DOHH2 (cell line): ENCODE data around the gene NGRN.
"Not testable (repeated sequence)": the region's sequence is repeated elsewhere in the genome, so short reads cannot be mapped to it uniquely, and the experiment has no call there.

Experiments used
- H3F3A ChIP-seq: fragments of 200-600 bp; sonication (generic), shearing (Covaris generic); 2 replicates; pipeline ENCODE4 v1.6.0; 2016; ENCODE audit warnings: antibody characterized with exemption, mild to moderate bottlenecking; ENCODE audit not compliant: control insufficient read depth, insufficient read depth
- H3K27ac ChIP-seq: fragments of 200-600 bp; sonication (generic); 2 replicates; pipeline ENCODE4 v1.5.1; 2014; ENCODE audit warnings: low read depth, mild to moderate bottlenecking, low read length, moderate library complexity
- H3K27me3 ChIP-seq: fragments of 200-600 bp; sonication (generic); 2 replicates; pipeline ENCODE4 v1.6.1; 2014; ENCODE audit warnings: mild to moderate bottlenecking, low read length, mixed read lengths; ENCODE audit not compliant: control insufficient read depth
- H3K36me3 ChIP-seq: fragments of 200-600 bp; sonication (generic); 2 replicates; pipeline ENCODE4 v1.6.1; 2014; ENCODE audit warnings: mild to moderate bottlenecking, low read length, moderate library complexity, mixed read lengths; ENCODE audit not compliant: control insufficient read depth
- H3K4me1 ChIP-seq: fragments of 200-600 bp; sonication (generic); 2 replicates; pipeline ENCODE4 v1.6.1; 2014; ENCODE audit warnings: mild to moderate bottlenecking, low read length, mixed read lengths; ENCODE audit not compliant: control insufficient read depth
- H3K4me2 ChIP-seq: fragments of 200-600 bp; sonication (generic); 2 replicates; pipeline ENCODE4 v1.6.0; 2014; ENCODE audit warnings: mild to moderate bottlenecking, low read length, moderate library complexity
- H3K4me3 ChIP-seq: fragments of 200-600 bp; sonication (generic); 2 replicates; pipeline ENCODE4 v1.5.1; 2014; ENCODE audit warnings: mild to moderate bottlenecking, low read length, mixed read lengths
- H3K79me2 ChIP-seq: fragments of 200-600 bp; sonication (generic); 2 replicates; pipeline ENCODE4 v1.6.1; 2014; ENCODE audit warnings: mild to moderate bottlenecking, low read length, mixed read lengths; ENCODE audit not compliant: control insufficient read depth
- H3K9me2 ChIP-seq: fragments of 200-600 bp; sonication (generic); replicated peaks from 2 replicates; pipeline ENCODE4 v1.6.1; 2014; ENCODE audit warnings: mild to moderate bottlenecking, low read length, mixed read lengths; ENCODE audit not compliant: control insufficient read depth
- H3K9me3 ChIP-seq: fragments of 200-600 bp; sonication (generic); 2 replicates; pipeline ENCODE4 v1.6.1; 2014; ENCODE audit warnings: antibody characterized with exemption, low read length, mixed read lengths; ENCODE audit not compliant: control insufficient read depth, insufficient read depth
- H4K20me1 ChIP-seq: fragments of 200-600 bp; sonication (generic); 2 replicates; pipeline ENCODE4 v1.6.0; 2014; ENCODE audit warnings: low read depth, mild to moderate bottlenecking, antibody characterized with exemption, low read length, moderate library complexity; ENCODE audit not compliant: control insufficient read depth, insufficient read depth
- EZH2phosphoT487 ChIP-seq: fragments of 200-600 bp; sonication (generic); IDR thresholded peaks from 2 replicates; pipeline ENCODE4 v1.6.1; 2017; ENCODE audit warnings: borderline replicate concordance, mild to moderate bottlenecking, antibody characterized with exemption, low read length, moderate library complexity, mixed read lengths
- TF ChIP-seq, protein P1 (sequence below): fragments of 200-600 bp; sonication (generic); IDR thresholded peaks from one replicate; pipeline ENCODE4 v1.5.1; 2014; ENCODE audit warnings: antibody characterized with exemption, mild to moderate bottlenecking, low read depth, low read length; ENCODE audit not compliant: poor library complexity, severe bottlenecking

Gene NGRN

DNA sequence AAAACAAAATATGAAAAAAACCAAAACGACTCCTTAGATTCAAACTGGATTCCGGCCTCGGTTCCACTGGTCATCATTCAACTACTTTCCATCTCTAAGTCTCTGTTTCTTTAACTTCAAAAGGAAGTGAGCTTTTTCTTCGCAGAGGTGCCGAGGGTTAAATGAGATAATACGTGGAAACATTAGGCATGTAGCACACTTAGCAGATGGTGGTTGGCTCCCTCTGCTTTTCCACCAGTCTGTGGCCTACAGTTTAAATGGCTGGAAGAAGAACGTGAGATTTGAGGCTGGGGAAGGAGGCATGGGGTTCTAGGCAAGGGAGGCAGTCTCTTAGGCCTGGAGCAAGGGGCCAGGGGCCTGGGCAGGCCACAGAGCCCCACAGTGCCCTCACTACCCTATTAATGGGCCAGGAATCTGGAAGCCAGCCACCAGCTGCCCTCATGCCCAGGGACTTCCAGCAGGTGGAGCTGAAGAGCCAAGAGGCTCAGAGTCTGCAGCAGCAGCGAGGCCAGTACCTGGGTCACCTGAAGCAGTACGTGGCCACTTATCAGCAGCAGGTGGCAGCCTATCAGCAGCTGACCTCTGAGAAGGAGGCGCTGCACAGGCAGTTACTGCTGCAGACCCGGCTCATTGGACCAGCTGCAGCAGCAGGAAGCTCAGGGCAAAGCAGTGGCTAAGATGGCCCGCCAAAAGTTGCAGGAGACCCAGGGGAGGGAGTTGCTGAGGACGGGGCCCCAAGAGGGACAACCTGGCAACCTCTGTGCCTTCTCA is 27.8 kb downstream of the NGRN start:
- not testable (repeated sequence) for H4K20me1 ChIP-seq, H3K79me2 ChIP-seq, H3F3A ChIP-seq, H3K4me1 ChIP-seq, H3K27ac ChIP-seq, H3K9me3 ChIP-seq, H3K4me3 ChIP-seq, H3K9me2 ChIP-seq, H3K36me3 ChIP-seq
- Histone ChIP-seq H3K27me3 (peaks cover 16% of the 10 kb centered on the region), H3K4me2 (peak overlapping the region; percentile 24)
- TF ChIP-seq, protein P1, sequence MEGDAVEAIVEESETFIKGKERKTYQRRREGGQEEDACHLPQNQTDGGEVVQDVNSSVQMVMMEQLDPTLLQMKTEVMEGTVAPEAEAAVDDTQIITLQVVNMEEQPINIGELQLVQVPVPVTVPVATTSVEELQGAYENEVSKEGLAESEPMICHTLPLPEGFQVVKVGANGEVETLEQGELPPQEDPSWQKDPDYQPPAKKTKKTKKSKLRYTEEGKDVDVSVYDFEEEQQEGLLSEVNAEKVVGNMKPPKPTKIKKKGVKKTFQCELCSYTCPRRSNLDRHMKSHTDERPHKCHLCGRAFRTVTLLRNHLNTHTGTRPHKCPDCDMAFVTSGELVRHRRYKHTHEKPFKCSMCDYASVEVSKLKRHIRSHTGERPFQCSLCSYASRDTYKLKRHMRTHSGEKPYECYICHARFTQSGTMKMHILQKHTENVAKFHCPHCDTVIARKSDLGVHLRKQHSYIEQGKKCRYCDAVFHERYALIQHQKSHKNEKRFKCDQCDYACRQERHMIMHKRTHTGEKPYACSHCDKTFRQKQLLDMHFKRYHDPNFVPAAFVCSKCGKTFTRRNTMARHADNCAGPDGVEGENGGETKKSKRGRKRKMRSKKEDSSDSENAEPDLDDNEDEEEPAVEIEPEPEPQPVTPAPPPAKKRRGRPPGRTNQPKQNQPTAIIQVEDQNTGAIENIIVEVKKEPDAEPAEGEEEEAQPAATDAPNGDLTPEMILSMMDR, result peak; percentile 81

DNA sequence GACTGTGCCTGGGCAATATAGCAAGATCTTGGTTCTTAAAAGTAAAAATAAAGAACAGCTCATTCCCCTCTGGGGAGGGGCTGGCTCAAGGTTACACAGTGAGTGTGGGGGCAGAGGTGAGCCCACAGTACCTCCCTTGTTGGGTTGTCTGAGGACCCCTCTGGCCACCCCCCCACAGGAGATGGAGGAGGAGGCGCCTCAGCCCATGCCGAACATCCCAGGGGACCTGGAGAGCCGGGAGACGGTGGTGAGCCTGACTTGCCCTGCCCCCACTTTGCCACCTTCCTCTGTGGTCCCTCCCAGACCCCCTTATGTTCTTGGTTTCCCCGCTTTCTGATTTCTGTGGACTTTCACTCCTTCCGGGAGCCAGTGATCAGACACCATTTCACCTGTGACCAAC is 28.7 kb downstream of the NGRN start:
- H3K27ac ChIP-seq, result no peak overlapping the region
- no peak overlapping the region for H3K4me2 ChIP-seq

DNA sequence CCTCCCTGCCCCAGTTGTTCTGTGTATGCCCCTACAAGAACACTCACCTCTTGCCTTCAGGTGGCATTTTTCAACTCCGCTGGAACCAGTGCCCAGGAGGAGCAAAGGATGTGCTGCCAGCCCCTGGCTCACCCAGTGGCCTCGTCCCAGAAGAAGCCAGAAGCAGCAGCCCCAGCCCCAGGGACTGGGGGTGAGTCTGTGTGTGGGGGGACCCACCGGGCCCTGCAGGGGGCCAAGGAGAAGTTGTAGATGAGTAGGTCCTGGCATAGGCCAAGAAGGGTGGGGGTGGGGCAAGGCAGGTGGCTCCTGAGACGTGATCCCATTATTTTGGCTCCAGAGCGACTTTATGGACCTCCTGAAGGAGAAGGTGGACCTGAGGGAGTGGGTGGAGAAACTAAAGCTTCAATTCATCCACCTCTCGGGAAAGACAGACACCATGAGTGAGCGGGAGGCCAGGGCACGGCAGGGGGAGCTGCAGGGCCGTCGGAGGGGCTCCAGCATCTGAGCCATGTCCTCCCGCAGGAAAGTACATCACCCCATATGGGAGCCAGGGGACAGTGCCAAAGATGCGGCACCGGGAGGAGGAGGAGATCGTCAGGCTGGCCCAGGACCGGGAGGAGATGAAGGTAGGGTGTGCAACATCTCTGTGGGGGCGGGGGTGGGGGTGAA is 29.3 kb downstream of the NGRN start:
- Histone ChIP-seq H3K36me3 (no peaks in the 10 kb centered on the region), H3F3A (peaks cover 7% of the 10 kb centered on the region), H3K27me3 (peaks cover 17% of the 10 kb centered on the region), H3K4me2 (no peak overlapping the region), H3K4me1 (peaks cover 7% of the 10 kb centered on the region; the same call in 1 of the 2 replicates), H4K20me1 (no peaks in the 10 kb centered on the region), H3K9me3 (no peaks in the 10 kb centered on the region), H3K9me2 (no peaks in the 10 kb centered on the region), H3K4me3 (no peak overlapping the region), H3K79me2 (no peaks in the 10 kb centered on the region), H3K27ac (no peak overlapping the region)
- no peak for TF ChIP-seq EZH2phosphoT487
- TF ChIP-seq, protein P1, result no peak

More for the DNA sequence above, 28.7 kb downstream of the NGRN start:
- Histone ChIP-seq H3K79me2 (no peaks in the 10 kb centered on the region), H3K4me3 (no peak overlapping the region), H3K9me3 (no peaks in the 10 kb centered on the region), H3F3A (peaks cover 7% of the 10 kb centered on the region), H3K4me1 (peaks cover 7% of the 10 kb centered on the region; the same call in 1 of the 2 replicates), H3K27me3 (peaks cover 17% of the 10 kb centered on the region), H3K9me2 (no peaks in the 10 kb centered on the region), H3K36me3 (no peaks in the 10 kb centered on the region), H4K20me1 (no peaks in the 10 kb centered on the region)
- no peak for TF ChIP-seq EZH2phosphoT487
- TF ChIP-seq, protein P1, result no peak
